Measurements from ENCODE around the gene NCAM1. TPM values are rescaled to one million over a fixed set of nuclear protein-coding genes. Genes with fewer than 3 reads are reported as not detected.

The NCAM1 gene
- total RNA-seq, 4 donors from 2014 or later, result 12.8 to 27.7 (median 15.7) TPM

- Histone ChIP-seq H3K27ac (no peak overlapping the region), H3K27me3 (no peaks in the 10 kb centered on the region), H3K36me3 (no peaks in the 10 kb centered on the region), H3K9me3 (no peaks in the 10 kb centered on the region), H3K4me1 (peaks cover 0 to 11% of the 10 kb centered on the region in 2 donors), H3K4me3 (no peak overlapping the region)
- DNase-seq (no peak), ATAC-seq (no peak)
- TF ChIP-seq, protein P1, sequence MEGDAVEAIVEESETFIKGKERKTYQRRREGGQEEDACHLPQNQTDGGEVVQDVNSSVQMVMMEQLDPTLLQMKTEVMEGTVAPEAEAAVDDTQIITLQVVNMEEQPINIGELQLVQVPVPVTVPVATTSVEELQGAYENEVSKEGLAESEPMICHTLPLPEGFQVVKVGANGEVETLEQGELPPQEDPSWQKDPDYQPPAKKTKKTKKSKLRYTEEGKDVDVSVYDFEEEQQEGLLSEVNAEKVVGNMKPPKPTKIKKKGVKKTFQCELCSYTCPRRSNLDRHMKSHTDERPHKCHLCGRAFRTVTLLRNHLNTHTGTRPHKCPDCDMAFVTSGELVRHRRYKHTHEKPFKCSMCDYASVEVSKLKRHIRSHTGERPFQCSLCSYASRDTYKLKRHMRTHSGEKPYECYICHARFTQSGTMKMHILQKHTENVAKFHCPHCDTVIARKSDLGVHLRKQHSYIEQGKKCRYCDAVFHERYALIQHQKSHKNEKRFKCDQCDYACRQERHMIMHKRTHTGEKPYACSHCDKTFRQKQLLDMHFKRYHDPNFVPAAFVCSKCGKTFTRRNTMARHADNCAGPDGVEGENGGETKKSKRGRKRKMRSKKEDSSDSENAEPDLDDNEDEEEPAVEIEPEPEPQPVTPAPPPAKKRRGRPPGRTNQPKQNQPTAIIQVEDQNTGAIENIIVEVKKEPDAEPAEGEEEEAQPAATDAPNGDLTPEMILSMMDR (IDR thresholded peaks at IDR 0.05 in 4 of 5, conservative IDR thresholded peaks at IDR 0.05 in 1 of 5), result no peak
- no peak for TF ChIP-seq POLR2A (IDR thresholded peaks at IDR 0.05)
- intact Hi-C loops (cut with DNase I; ENCODE audit: low total_unique reads), result no loop called here
- in situ Hi-C loops (cut with MboI; ENCODE audit: low sequenced_read_pairs in 4 of 4), result no loop called here
Measured at GRCh38 chr11:113153847-113154246, 192.6 kb downstream of the NCAM1 start.

DNA sequence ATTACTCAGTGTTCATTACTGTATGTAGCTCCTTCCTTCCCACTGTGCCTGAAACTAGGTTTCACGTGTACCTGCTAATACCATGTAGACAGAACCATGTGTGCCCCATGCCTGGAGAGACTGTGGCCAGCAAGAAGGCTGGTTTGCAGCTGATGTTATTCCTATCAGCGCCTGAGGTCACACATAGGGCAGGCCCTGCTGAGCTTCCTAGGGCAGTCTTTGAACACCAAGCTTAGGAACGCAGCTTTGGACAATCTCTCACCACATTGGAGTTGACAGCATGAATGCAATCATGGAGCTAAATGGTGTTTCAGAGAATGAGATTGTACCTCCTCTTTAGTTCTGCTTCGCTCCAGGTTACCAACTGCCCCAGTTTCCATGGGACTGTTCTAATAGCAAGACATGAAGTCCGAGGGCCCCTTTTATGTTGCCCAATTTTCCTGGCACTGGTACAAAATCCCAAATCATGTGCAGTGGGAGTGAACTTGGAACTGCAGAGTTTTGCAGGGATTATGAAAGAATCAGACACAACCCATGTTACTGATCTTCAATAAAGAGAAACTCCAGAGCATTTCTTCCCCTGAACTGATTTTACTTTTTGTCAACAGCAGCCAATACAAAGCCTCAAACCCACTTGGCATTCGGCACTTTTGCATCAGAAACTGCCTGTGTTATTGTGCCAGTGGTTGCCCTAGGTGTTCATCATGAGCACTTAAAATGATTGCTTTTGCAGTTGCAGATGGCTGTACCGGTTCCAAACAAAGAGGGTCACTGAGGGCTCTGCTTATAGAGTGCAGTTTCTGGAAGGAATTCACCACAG is 199.0 kb downstream of the NCAM1 start:
- DNase-seq, result no peak
- in situ Hi-C loops (cut with MboI; ENCODE audit: low sequenced_read_pairs in 4 of 4), result no loop called here
- Histone ChIP-seq H3K9me3 (no peaks in the 10 kb centered on the region), H3K4me1 (peaks cover 8 to 34% of the 10 kb centered on the region in 2 donors), H3K27ac (no peak overlapping the region), H3K4me3 (no peak overlapping the region), H3K27me3 (no peaks in the 10 kb centered on the region), H3K36me3 (no peaks in the 10 kb centered on the region)
- intact Hi-C loops (cut with DNase I; ENCODE audit: low total_unique reads), result loop anchor here (10.0 kb wide), 1 partner anchor 125 kb away; no protein-coding TSS in a partner anchor
- TF ChIP-seq, protein P1 (IDR thresholded peaks at IDR 0.05 in 4 of 5, conservative IDR thresholded peaks at IDR 0.05 in 1 of 5), result no peak
- TF ChIP-seq POLR2A (IDR thresholded peaks at IDR 0.05), result no peak
- peak in 1 of 2 donors; percentile 34 for ATAC-seq

DNA sequence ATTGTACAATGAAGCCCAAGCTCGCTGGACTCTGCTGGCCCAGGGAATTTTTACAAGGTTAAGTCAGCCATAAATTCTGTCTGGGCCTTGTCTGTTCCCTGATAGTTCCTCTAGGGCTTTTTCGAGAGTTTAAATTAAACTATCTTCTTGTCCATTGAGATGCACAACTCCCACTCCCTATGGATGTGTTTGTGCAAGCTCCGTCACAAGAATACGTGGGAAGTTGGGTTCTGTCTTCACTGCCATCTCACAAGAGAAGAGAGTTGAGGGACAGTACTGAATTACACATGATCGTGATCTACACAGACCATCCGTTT is 199.5 kb downstream of the NCAM1 start:
- TF ChIP-seq, protein P1 (IDR thresholded peaks at IDR 0.05 in 4 of 5, conservative IDR thresholded peaks at IDR 0.05 in 1 of 5), result no peak
- TF ChIP-seq POLR2A (IDR thresholded peaks at IDR 0.05), result no peak
- DNase-seq (no peak), ATAC-seq (no peak)
- Histone ChIP-seq H3K27me3 (no peaks in the 10 kb centered on the region), H3K9me3 (no peaks in the 10 kb centered on the region), H3K27ac (no peak overlapping the region), H3K36me3 (no peaks in the 10 kb centered on the region), H3K4me3 (no peak overlapping the region), H3K4me1 (peaks cover 8 to 34% of the 10 kb centered on the region in 2 donors)
- intact Hi-C loops (cut with DNase I; ENCODE audit: low total_unique reads), result loop anchor here (10.0 kb wide), 1 partner anchor 124 kb away; no protein-coding TSS in a partner anchor
- in situ Hi-C loops (cut with MboI; ENCODE audit: low sequenced_read_pairs in 4 of 4), result no loop called here

DNA sequence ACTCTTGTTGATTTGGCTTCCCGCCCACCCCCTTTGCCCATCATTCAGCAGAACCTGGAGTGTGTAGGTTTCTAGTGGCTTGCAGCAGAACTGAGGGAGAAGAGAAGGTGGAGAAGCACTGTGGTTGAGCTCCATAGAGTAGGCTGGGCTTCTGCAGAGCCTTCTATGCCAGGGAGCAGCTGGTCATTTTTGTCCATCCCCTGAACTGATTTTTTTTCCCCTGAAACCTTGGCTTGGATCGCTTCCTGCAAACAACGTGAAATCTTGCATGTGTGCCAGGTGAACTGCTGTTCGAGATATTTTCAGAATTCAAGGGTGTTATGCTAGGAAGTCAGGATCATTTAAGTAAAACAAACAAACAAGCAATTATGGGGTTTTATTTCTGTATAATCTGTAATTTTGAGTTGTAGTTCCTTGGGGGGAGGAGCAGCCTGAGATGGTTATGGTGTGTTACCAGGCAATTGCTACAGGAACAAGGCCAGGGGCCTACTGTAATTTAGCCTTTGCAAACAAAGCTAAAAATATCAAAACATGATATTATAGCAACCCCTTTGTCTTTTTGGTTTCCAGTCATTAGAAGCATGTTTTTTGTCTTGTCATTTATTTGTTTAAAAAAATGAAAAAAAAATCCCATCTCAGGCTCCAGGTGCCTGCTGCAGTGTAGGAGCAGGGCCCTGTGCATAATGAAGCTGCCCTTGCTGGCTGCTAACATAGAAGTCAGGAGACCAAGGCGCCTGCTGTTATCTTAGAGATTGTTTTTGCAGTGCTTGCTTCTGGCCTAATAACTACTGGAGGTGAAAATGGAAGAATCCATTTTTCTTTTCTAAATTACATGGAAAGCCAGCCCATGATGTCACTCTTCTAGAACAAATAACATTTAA is 200.7 kb downstream of the NCAM1 start:
- ATAC-seq (peak in 1 of 2 donors; percentile 26), DNase-seq (no peak)

More for the DNA sequence above, 200.7 kb downstream of the NCAM1 start:
- peaks cover 8 to 34% of the 10 kb centered on the region in 2 donors for H3K4me1 ChIP-seq
- intact Hi-C loops (cut with DNase I; ENCODE audit: low total_unique reads) (loop anchor here (10.0 kb wide), 1 partner anchor 123 kb away; no protein-coding TSS in a partner anchor), in situ Hi-C loops (cut with MboI; ENCODE audit: low sequenced_read_pairs in 4 of 4) (no loop called here)
- peak overlapping the region in 1 of 4 donors; percentile 17 for H3K27ac ChIP-seq
- H3K36me3 ChIP-seq, result no peaks in the 10 kb centered on the region
- H3K4me3 ChIP-seq, result no peak overlapping the region
- no peaks in the 10 kb centered on the region for H3K27me3 ChIP-seq
- no peaks in the 10 kb centered on the region for H3K9me3 ChIP-seq
- TF ChIP-seq POLR2A (IDR thresholded peaks at IDR 0.05), result no peak
- TF ChIP-seq, protein P1 (IDR thresholded peaks at IDR 0.05 in 4 of 5, conservative IDR thresholded peaks at IDR 0.05 in 1 of 5), result no peak

Measured in gastrocnemius medialis (tissue), 4 donors.